PC-9 (cell line): Measurements from ENCODE around the gene ACP3. TPM values are rescaled to one million over a fixed set of nuclear protein-coding genes. Genes with fewer than 3 reads are reported as not detected.
"Not testable (repeated sequence)": the region's sequence is repeated elsewhere in the genome, so short reads cannot be mapped to it uniquely, and the experiment has no call there.

Experiments used
- BruUV-seq: library from RNA; stranded (reverse); fragments of 400-500 nt; replicated peaks from 2 replicates; lab custom pipeline; 2021; lab: Mats Ljungman, UMichigan
- CTCF ChIA-PET: fragments of 300-600 bp; sonication (Branson Sonifier 250); formaldehyde crosslinking; loops from one replicate; lab custom pipeline; 2022; ENCODE audit warnings: antibody characterized with exemption; lab: Charles Lee
- POLR2A ChIA-PET: fragments of 300-600 bp; sonication (Branson Sonifier 250); formaldehyde crosslinking; loops from one replicate; lab custom pipeline; 2022; ENCODE audit warnings: antibody characterized with exemption; ENCODE audit not compliant: unreplicated experiment; lab: Charles Lee
- DNase-seq, 2 experiments: peaks; one replicate each; pipeline versions ENCODE4 v3.0.0 to v3.0.0-alpha.2; 2015 to 2022; ENCODE audit warnings: mixed read lengths in 1 of 2
- H2AFZ ChIP-seq: fragments of 200-600 bp; sonication (generic); 2 replicates; pipeline ENCODE4 v1.8.1; 2017; ENCODE audit warnings: antibody characterized with exemption
- H3F3A ChIP-seq: fragments of 200-600 bp; sonication (generic); 2 replicates; pipeline ENCODE4 v1.8.1; 2017; ENCODE audit warnings: antibody characterized with exemption, mild to moderate bottlenecking, low read depth; ENCODE audit not compliant: insufficient read depth
- H3K27ac ChIP-seq: fragments of 200-600 bp; sonication (generic); 2 replicates; pipeline ENCODE4 v1.6.1; 2016; ENCODE audit warnings: mixed run types
- H3K27me3 ChIP-seq: fragments of 200-600 bp; sonication (generic); 2 replicates; pipeline ENCODE4 v1.6.1; 2016; ENCODE audit warnings: low read depth, mixed run types; ENCODE audit not compliant: insufficient read depth
- H3K36me3 ChIP-seq: fragments of 200-600 bp; sonication (generic); 2 replicates; pipeline ENCODE4 v1.6.1; 2016; ENCODE audit warnings: low read depth, mixed run types
- H3K4me1 ChIP-seq: fragments of 200-600 bp; sonication (generic); replicated peaks from 2 replicates; pipeline ENCODE4 v1.6.1; 2016; ENCODE audit warnings: mixed run types; ENCODE audit not compliant: insufficient read depth
- H3K4me2 ChIP-seq: fragments of 200-600 bp; sonication (generic); 2 replicates; pipeline ENCODE4 v1.6.1; 2017; ENCODE audit warnings: mixed run types
- H3K4me3 ChIP-seq: fragments of 200-600 bp; sonication (generic); 2 replicates; pipeline ENCODE4 v1.6.1; 2016; ENCODE audit warnings: mixed run types
- H3K79me2 ChIP-seq: fragments of 200-600 bp; sonication (generic); 2 replicates; pipeline ENCODE4 v1.6.1; 2017; ENCODE audit warnings: low read depth, mixed run types
- H3K9me2 ChIP-seq: fragments of 200-600 bp; sonication (generic); 2 replicates; pipeline ENCODE4 v1.8.1; 2017; ENCODE audit warnings: mild to moderate bottlenecking; ENCODE audit not compliant: insufficient read depth
- H3K9me3 ChIP-seq: fragments of 200-600 bp; sonication (generic); 2 replicates; pipeline ENCODE4 v1.8.1; 2016; ENCODE audit warnings: low read depth; ENCODE audit not compliant: insufficient read depth
- H4K20me1 ChIP-seq: fragments of 200-600 bp; sonication (generic); 2 replicates; pipeline ENCODE4 v1.8.1; 2017; ENCODE audit not compliant: insufficient read depth
- EZH2 ChIP-seq: fragments of 200-600 bp; sonication (generic); IDR thresholded peaks from 2 replicates; pipeline ENCODE4 v1.8.0; 2017; ENCODE audit warnings: antibody characterized with exemption, low read depth
- intact Hi-C: fragments of 100-400 bp; cut with micrococcal nuclease; formaldehyde crosslinking; loops from one replicate; pipeline ENCODE4 v1.10.0; 2022; ENCODE audit not compliant: unreplicated experiment
- total RNA-seq: library from RNA; stranded (reverse); gene quantifications from 2 replicates; pipeline ENCODE4 v1.2.3, GENCODE V29; 2021
- TF ChIP-seq, protein P1 (sequence below): fragments of 200-600 bp; sonication (generic); conservative IDR thresholded peaks from 2 replicates; pipeline ENCODE4 v1.6.1; 2017; ENCODE audit warnings: mixed run types, antibody characterized with exemption, mild to moderate bottlenecking, moderate library complexity

The ACP3 gene
- total RNA-seq, 1 experiment from 2014 or later, result 3.5 TPM

DNA sequence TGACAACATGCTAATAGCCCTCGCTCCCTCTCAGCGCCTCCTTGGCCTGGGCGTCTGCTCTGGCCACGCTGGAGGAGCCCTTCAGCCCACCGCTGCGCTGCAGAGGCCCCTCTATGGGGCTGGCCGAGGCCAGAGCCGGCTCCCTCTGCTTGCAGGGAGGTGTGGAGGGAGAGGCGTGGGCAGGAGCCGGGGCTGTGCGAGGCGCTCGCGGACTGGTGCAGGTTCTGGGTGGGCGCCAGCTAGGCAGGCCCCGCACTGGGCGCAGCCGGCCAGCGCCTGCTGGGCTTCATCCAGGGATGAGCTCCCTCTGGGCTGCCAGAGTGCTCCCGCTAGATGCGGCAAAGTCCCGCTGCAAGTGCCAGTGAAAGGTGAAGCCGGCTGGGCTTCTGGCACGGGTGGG, 79.0 kb downstream of the ACP3 start:
- intact Hi-C loops, result loop anchor here (5.0 kb wide), 1 partner anchor 604 kb away; no protein-coding TSS in a partner anchor
- H3K4me2 ChIP-seq, result no peak overlapping the region
- TF ChIP-seq, protein P1, sequence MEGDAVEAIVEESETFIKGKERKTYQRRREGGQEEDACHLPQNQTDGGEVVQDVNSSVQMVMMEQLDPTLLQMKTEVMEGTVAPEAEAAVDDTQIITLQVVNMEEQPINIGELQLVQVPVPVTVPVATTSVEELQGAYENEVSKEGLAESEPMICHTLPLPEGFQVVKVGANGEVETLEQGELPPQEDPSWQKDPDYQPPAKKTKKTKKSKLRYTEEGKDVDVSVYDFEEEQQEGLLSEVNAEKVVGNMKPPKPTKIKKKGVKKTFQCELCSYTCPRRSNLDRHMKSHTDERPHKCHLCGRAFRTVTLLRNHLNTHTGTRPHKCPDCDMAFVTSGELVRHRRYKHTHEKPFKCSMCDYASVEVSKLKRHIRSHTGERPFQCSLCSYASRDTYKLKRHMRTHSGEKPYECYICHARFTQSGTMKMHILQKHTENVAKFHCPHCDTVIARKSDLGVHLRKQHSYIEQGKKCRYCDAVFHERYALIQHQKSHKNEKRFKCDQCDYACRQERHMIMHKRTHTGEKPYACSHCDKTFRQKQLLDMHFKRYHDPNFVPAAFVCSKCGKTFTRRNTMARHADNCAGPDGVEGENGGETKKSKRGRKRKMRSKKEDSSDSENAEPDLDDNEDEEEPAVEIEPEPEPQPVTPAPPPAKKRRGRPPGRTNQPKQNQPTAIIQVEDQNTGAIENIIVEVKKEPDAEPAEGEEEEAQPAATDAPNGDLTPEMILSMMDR, result no peak
- TF ChIP-seq EZH2, result no peak

DNA sequence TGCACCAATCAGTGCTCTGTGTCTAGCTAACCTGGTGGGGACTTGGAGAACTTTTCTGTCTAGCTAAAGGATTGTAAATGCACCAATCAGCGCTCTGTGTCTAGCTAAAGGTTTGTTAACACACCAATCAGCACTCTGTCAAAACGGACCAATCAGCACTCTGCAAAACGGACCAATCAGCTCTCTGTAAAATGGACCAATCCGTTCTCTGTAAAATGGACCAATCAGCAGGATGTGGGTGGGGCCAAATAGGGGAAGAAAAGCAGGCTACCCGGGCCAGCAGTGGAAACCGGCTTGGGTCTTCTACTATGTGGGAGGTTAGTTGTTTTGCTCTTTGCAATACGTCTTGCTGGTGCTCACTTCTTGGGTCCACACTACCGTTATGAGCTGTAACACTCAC, 79.6 kb downstream of the ACP3 start:
- CTCF ChIA-PET, H3K4me3 ChIP-seq, H2AFZ ChIP-seq, H3K27ac ChIP-seq, H3K4me2 ChIP-seq, H4K20me1 ChIP-seq, DNase-seq, H3F3A ChIP-seq, H3K9me2 ChIP-seq, H3K4me1 ChIP-seq, BruUV-seq, H3K36me3 ChIP-seq, H3K9me3 ChIP-seq, H3K27me3 ChIP-seq, H3K79me2 ChIP-seq, POLR2A ChIA-PET: not testable (repeated sequence)
- intact Hi-C loops, result loop anchor here (5.0 kb wide), 1 partner anchor 604 kb away; no protein-coding TSS in a partner anchor

More for the DNA sequence above, 79.0 kb downstream of the ACP3 start:
- no peaks in the 10 kb centered on the region for H3K36me3 ChIP-seq
- no peaks in the 10 kb centered on the region for H3K27me3 ChIP-seq
- H3K9me3 ChIP-seq, result no peaks in the 10 kb centered on the region
- no peaks in the 10 kb centered on the region for H3F3A ChIP-seq
- DNase-seq, result no peak
- BruUV-seq, result no TSS peak
- ChIA-PET POLR2A (no interaction called here), CTCF (no interaction called here)
- H3K4me3 ChIP-seq, result no peak overlapping the region
- no peaks in the 10 kb centered on the region for H4K20me1 ChIP-seq
- H3K79me2 ChIP-seq, result no peaks in the 10 kb centered on the region
- H3K9me2 ChIP-seq, result no peaks in the 10 kb centered on the region
- no peak overlapping the region for H2AFZ ChIP-seq
- no peak overlapping the region for H3K27ac ChIP-seq
- no peaks in the 10 kb centered on the region for H3K4me1 ChIP-seq

DNA sequence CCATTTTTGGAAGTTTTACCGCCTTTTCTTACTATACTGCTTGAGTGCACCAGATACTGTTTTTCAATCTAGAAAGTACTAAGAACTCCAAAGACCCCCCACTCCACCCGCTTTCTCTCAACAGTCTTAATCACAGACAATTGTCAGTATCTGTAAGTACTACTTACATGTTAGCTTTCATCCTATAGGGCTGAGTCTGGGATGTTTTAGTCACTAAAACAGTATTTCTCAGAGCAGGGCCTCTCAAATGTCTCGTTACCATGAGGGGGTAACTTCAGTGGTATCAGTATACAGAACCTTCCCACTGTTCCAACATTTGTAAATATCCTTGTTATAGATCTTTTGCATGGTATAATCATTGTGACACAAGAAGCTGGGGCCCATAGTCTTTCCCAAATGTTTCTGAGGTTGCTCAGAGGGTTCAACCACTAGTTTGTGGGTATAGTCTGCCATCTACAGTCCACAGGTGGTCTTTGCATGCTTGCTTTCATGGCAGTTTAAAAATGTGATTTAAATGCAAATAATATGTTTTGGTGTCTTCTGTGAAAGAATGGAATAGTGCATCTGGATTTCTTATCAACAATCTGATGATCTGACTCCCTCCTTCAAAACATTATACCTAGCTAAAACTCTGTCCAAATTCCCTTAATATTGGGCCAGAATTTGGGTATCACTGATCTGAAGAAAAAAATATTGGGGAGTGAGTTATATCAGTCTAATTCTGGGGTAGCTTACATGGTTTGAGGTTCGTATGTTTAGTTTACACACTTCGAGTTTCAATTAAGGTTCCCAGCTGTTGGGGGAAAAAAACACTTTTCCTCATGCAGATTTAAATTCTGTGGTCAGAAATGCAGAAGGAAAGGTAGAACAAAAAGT, 82.1 kb downstream of the ACP3 start:
- no peak overlapping the region for H3K4me3 ChIP-seq
- H3K27ac ChIP-seq, result no peak overlapping the region

More for the DNA sequence above, 82.1 kb downstream of the ACP3 start:
- Histone ChIP-seq H3K4me2 (no peak overlapping the region), H2AFZ (no peak overlapping the region), H3K27me3 (no peaks in the 10 kb centered on the region), H3K36me3 (no peaks in the 10 kb centered on the region), H3F3A (no peaks in the 10 kb centered on the region), H3K9me2 (no peaks in the 10 kb centered on the region), H4K20me1 (no peaks in the 10 kb centered on the region), H3K79me2 (no peaks in the 10 kb centered on the region), H3K9me3 (no peaks in the 10 kb centered on the region), H3K4me1 (no peaks in the 10 kb centered on the region)
- intact Hi-C loops, result loop anchor here (1.0 to 5.0 kb wide), 7 partner anchors 47 to 607 kb away; partner anchors contain the start of gene CPNE4
- no TSS peak for BruUV-seq
- no peak for TF ChIP-seq EZH2
- TF ChIP-seq, protein P1, result peak; percentile 91
- peak; percentile 42 to 43 for DNase-seq
- ChIA-PET CTCF (interaction anchor here (0.6 to 1.7 kb wide), 4 partner anchors 47 to 143 kb away, joined by 3 to 12 read pairs (median 3); no protein-coding TSS in a partner anchor), POLR2A (no interaction called here)
